SHP77 (cell line): ENCODE data around the gene SLC37A4.
A peak's percentile ranks its signal among the peaks of the same experiment; 100 is the strongest.
"Not testable (repeated sequence)": the region's sequence is repeated elsewhere in the genome, so short reads cannot be mapped to it uniquely, and the experiment has no call there.

Experiments
- DNase-seq, 2 experiments: peaks; one replicate each; lab custom pipeline; 2025; lab: John Stamatoyannopoulos, UW

The SLC37A4 gene

GRCh38 chr11:119030329-119031047, at the start of gene SLC37A4:
Gene SLC37A4 (minus strand): TSS chr11:119030877.
- peak; percentile 95 to 99 for DNase-seq

GRCh38 chr11:119078675-119079420, 48.2 kb upstream of the SLC37A4 start:
- DNase-seq = no peak

GRCh38 chr11:119077839-119078238, 47.2 kb upstream of the SLC37A4 start:
- DNase-seq = no peak

- peak; percentile 95 to 97 for DNase-seq
These were observed 36.9 kb upstream of the SLC37A4 start, which contains the start of gene VPS11 for GRCh38 chr11:119067371-119068222. Gene VPS11 (plus strand): TSS chr11:119067818. CDS start chr11:119067824, 6 bp downstream.

GRCh38 chr11:119065369-119065768, 34.7 kb upstream of the SLC37A4 start:
- DNase-seq = peak; percentile 13 to 18

GRCh38 chr11:119062779-119063178, 32.1 kb upstream of the SLC37A4 start:
- DNase-seq = no peak

- DNase-seq = no peak
These were observed 30.6 kb upstream of the SLC37A4 start for GRCh38 chr11:119061256-119061655.

- DNase-seq = not testable (repeated sequence)
These were observed 28.5 kb upstream of the SLC37A4 start for GRCh38 chr11:119059128-119059527.

GRCh38 chr11:119057000-119057769, 26.5 kb upstream of the SLC37A4 start, which contains the start of gene HYOU1:
Gene HYOU1 (minus strand): TSS chr11:119057205. CDS start chr11:119056160, 1,045 bp downstream.
- peak; percentile 94 to 98 for DNase-seq

GRCh38 chr11:119056421-119056999, 25.8 kb upstream of the SLC37A4 start:
- DNase-seq = no peak

GRCh38 chr11:119055901-119056300, 25.2 kb upstream of the SLC37A4 start:
- DNase-seq = peak in 1 of 2 experiments; percentile 12

- DNase-seq = no peak
These were observed 23.7 kb upstream of the SLC37A4 start for GRCh38 chr11:119054418-119054817.

GRCh38 chr11:119052163-119052814, 21.6 kb upstream of the SLC37A4 start:
- no peak for DNase-seq

GRCh38 chr11:119051440-119052162, 20.9 kb upstream of the SLC37A4 start:
- DNase-seq = no peak

GRCh38 chr11:119049081-119049480, 18.4 kb upstream of the SLC37A4 start:
- DNase-seq = no peak

- DNase-seq = no peak
These were observed 18.0 kb upstream of the SLC37A4 start for GRCh38 chr11:119048644-119049043.

- DNase-seq = no peak
These were observed 16.5 kb upstream of the SLC37A4 start for GRCh38 chr11:119047205-119047604.

GRCh38 chr11:119046489-119046888, 15.8 kb upstream of the SLC37A4 start:
- no peak for DNase-seq

- no peak for DNase-seq
These were observed 14.0 kb upstream of the SLC37A4 start for GRCh38 chr11:119044708-119045107.

- DNase-seq = no peak
These were observed 12.2 kb upstream of the SLC37A4 start for GRCh38 chr11:119042927-119043326.
